HG03521 (cell line): Measurements from ENCODE around the gene CAPN12.

ENCODE experiments used
- ATAC-seq: cut with Tn5 transposase; IDR thresholded peaks from one replicate; pipeline ENCODE4 v1.9.1; 2021; ENCODE audit warnings: mild to moderate bottlenecking, moderate library complexity; ENCODE audit not compliant: unreplicated experiment

CAPN12 gene

GRCh38 chr19:38712161-38712748, 32.0 kb downstream of the CAPN12 start:
- ATAC-seq = no peak

GRCh38 chr19:38711726-38712153, 32.5 kb downstream of the CAPN12 start:
- no peak for ATAC-seq

GRCh38 chr19:38710928-38711725, 33.1 kb downstream of the CAPN12 start:
- ATAC-seq = no peak

- ATAC-seq = no peak
Measured at GRCh38 chr19:38710416-38710702, 33.9 kb downstream of the CAPN12 start.

GRCh38 chr19:38709671-38710415, 34.4 kb downstream of the CAPN12 start:
- ATAC-seq = no peak

GRCh38 chr19:38709119-38709518, 35.2 kb downstream of the CAPN12 start:
- ATAC-seq = no peak

- no peak for ATAC-seq
Measured at GRCh38 chr19:38708413-38709024, 35.8 kb downstream of the CAPN12 start.

- no peak for ATAC-seq
Measured at GRCh38 chr19:38707512-38708114, 36.7 kb downstream of the CAPN12 start.

GRCh38 chr19:38706792-38707511, 37.3 kb downstream of the CAPN12 start:
- ATAC-seq = no peak

GRCh38 chr19:38705197-38706019, 38.9 kb downstream of the CAPN12 start:
- ATAC-seq = no peak

GRCh38 chr19:38704488-38705026, 39.7 kb downstream of the CAPN12 start:
- no peak for ATAC-seq

GRCh38 chr19:38703509-38703908, 40.8 kb downstream of the CAPN12 start:
- no peak for ATAC-seq

- ATAC-seq = no peak
Measured at GRCh38 chr19:38702278-38702677, 42.0 kb downstream of the CAPN12 start.

GRCh38 chr19:38701455-38702063, 42.7 kb downstream of the CAPN12 start:
- ATAC-seq = no peak

GRCh38 chr19:38700902-38701454, 43.3 kb downstream of the CAPN12 start:
- no peak for ATAC-seq

- ATAC-seq = no peak
Measured at GRCh38 chr19:38700350-38700901, 43.8 kb downstream of the CAPN12 start.

GRCh38 chr19:38699647-38700349, 44.5 kb downstream of the CAPN12 start:
- ATAC-seq = no peak

- ATAC-seq = no peak
Measured at GRCh38 chr19:38699027-38699346, 45.3 kb downstream of the CAPN12 start.
